Epidermal melanocyte (primary cell): ENCODE measurements around the gene ANTXR1.

Experiments
- DNase-seq: peaks from one replicate; pipeline ENCODE4 v3.0.0; 2011; ENCODE audit warnings: low spot score; ENCODE audit not compliant: insufficient read length

ANTXR1 gene

DNA sequence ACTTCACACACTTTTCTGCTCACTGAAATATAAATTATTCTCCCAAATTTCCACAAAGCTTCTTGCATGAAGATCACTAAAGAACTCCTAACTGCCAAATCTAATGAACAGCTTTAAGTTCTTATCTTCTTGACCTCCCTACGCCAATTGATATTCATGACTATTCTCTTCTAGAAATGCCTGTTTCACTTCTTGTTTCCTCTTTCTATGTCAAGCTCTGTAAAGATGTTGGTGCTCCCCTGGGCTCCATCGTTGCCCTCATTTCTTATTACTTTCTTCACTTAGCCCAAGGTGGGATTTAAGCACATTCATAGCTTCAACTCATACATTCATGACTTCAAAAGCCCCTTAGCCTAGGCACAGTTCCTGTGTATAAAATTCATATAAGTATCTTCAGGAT is 9.2 kb upstream of the ANTXR1 start:
- no peak for DNase-seq

DNA sequence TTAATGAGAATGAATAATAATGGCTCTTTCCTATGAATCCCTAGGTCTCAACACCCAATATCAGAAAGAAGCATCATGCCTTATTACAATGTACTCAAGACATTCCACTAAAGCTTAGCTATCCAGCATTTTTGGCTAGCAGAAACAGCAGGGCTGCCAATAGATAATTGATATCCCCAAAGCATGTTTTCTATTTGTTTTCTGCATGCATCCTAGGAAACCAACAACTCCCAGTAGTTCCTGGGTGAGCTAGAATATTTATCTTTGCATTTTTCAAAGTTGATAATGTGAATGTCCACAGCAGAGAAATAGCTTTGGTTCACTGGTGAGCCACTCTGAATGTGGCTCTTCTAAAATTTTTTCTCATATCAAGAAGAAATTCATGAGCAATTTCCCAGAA is 5.8 kb upstream of the ANTXR1 start:
- DNase-seq = no peak

DNA sequence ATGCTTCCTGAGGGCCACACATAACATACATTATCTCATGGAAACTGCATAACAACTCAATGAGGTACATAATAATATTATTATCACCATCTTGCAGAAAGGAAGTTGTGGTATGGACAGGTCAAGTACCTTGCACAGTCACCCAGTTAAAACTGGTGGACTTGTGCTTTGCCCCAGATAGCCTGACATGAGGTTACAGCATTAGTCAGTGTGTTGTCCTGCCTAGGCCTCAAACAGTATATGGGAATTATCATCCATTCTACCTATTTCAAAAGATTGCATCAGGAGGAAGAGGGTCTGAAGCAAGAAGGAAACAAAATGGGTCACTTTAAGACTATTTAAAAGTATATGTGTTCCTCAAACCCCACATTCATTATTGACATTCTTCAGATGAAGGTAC is 5.4 kb upstream of the ANTXR1 start:
- DNase-seq = no peak

DNA sequence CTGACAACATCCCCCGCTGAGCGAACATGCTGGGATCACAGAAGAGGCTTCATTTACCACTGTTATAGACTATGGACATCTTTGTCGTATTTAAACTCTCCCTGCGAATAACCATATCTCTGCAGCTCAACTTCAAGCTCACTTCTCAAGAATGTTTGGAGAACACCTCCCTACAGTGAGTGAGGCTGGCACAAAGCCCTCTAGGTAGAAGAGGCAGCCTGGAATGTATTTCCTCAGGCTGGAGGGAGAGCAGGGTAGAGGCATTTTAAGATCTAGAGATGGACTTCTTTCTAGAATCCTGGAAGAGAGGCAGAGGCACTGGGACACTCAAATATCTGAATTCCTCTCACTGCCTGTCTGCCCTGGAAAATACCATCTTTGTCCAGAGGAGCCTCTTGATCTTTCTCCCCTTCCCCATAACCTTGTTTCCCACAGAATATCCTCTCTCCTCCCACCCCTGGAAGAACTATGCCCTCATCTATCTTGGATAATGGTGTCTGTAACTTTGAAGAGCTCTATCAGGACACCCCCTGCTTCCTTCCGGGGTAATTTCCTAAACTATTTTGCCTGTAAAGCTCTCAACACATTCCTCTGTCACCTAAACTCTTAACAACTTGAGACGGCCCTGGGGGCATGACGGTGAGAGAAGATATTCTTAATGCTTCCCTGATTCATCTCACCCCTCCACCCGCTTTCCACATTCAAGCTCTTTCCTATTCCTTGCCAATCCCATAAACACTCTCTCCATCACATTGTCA is 2.4 kb upstream of the ANTXR1 start:
- no peak for DNase-seq

DNA sequence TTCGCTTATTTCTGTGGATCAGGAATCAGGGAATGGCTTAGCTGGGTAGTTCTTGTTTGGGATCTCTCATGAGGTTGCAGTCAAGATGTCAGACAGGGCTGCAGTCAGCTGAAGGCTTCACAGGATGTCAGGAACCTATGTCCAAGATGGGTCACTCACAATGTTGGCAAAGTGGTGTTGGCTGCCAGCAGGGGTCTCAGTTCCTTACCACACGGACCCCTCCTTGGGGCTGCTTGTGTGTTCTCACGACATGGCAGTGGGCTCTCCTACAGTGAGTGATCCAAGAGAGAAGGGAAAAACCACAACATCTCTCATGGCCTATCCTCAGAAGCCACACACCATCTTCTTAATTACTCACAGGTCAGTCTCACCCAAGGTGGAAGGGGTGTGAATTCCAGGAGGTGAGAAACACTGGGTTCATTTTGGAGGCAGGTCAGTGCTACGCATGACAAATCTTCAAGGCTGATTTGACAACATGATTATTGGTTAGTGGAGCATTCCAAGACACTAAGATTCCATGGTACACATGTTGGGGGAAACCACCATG is 1.3 kb upstream of the ANTXR1 start:
- no peak for DNase-seq

DNA sequence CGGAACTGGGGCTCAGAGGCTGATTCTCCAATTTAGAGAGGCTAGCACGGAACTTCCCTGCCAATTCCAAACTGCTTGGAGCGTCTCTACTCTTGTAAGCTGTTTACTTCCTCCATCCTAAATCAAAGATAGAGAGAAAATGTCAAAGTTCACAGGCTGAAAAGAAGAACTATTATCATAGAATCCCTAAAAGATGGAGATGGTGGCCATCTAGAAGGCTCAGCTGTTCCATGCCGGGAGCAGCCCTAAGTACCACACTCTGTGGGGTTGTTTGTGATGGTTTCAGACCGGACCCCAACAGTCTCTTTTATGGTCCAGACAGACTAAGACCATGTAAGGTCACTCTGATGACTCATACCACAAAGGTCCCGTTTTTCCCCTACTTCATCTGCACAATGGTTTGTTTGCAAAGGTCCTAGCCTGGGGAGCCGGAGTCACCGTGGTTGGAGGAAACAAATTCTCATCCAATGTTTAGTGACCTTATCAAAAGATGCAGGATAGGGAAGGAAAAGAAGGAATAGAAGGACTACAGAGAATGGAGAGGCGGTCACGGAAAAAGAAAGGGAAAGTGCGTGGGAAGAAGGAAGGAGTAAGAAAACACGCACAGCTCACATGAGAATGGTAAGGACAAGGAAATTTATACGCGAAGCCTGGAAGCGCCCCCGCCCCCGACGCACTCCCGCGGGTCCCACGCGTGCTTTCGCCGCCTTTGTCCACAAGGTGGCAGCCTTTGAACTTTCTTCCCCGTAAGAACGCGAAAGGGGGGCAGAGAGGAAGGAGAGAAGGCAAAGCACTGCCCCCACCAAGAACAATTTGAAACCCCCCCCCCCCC is 453 bp upstream of the ANTXR1 start:
- DNase-seq = peak; percentile 58

DNA sequence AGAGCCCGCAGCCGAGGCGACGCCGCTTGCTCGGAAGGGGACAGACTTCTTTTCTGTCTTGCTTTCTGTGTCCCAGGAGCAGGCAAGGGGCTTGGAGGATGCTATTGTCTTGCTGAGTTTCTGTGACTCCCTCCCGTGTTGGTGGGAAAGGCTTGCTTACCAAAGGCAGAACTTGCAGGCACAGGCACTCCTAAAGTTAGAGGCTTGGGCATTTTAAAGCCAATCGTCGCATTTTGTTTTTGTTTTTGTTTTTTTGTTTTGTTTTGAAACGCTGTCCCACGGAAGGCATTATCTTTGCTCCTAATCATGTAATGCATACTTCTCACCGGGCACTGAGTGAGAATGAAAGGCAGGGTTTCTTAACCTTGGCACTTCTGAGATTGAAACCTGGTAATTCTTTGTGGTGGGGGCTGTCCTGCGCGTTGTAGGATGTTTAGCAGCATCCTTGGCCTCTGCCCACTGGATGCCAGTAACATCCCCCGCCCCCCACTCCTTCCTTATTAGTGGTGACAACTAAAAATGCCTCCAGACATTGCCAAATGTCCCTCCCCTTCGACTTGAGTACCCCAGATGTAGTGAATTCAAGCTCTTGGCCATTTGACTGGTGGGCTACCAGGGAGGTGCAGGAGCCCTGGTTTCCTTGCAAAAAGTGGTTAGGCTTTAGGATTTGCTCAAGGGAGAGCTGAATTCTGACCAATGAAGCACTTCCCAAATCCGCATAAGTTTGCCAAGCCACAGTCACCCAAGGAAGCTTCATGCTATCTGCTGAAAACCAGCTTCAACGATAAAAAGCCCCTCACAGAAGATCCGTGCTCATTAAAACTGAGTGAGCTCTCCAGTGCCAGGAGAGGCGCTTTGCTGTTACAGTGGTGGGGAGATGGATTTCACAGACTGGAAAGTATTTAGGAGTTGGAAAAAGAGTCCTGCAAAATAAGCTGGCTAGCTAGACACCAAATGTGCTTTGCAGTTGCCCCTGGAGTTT is 1.2 kb downstream of the ANTXR1 start:
- DNase-seq = no peak

DNA sequence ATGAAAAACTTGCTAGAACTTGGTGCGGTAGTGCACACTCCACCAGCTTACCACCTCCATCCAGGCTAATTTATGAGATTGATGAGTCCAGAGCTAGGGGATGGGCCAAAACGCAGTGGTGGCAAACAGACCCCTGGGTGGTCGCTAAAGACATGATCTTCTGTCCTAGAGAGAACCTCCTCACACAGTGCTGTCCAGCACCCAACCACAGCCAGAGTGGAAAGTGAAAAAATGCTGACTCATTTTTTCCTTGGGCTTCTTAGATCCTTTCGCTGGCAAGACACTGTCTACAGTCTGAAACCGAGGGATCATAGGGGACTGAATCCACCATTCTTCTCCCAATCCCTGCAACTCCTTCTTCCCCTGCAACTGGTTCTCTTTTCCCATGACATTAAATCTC is 4.1 kb downstream of the ANTXR1 start:
- DNase-seq = no peak

DNA sequence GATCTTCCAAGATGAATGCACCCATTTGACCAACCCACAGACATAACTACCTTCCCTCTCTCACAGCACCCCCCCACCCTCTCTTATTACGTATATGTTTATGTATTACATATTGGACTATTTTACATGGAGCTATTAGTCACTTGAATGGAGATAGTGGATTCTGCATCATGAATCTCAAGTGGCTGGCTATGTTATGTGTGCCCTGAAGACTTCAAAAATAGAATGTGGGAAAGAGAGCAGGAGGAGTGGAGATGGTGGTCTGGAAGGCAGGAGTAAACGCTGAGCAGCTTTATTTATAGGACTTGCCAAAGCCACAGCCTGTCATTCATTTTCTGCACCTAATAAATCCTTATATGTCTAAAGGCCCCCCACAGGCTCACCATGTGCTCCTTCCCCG is 4.9 kb downstream of the ANTXR1 start:
- no peak for DNase-seq

DNA sequence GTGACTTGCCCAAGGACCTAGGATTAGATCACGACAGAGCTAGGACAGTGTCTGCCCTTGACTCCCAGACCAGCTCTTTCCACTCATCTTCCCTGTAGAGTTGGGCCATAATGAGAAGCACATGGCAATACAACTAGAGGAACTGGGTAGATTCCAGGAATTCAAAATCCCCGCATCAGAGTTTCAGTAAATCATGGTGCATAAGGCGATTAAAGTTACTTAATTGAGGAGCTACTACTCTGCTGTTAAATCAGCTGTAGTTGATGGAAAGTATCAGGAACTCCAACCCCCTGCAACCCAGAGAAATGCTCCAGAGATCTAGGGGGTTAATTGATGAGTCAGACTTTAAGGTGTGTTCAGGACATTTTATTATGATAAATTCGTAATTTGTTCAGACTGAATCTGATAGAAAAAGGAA is 5.7 kb downstream of the ANTXR1 start:
- no peak for DNase-seq

DNA sequence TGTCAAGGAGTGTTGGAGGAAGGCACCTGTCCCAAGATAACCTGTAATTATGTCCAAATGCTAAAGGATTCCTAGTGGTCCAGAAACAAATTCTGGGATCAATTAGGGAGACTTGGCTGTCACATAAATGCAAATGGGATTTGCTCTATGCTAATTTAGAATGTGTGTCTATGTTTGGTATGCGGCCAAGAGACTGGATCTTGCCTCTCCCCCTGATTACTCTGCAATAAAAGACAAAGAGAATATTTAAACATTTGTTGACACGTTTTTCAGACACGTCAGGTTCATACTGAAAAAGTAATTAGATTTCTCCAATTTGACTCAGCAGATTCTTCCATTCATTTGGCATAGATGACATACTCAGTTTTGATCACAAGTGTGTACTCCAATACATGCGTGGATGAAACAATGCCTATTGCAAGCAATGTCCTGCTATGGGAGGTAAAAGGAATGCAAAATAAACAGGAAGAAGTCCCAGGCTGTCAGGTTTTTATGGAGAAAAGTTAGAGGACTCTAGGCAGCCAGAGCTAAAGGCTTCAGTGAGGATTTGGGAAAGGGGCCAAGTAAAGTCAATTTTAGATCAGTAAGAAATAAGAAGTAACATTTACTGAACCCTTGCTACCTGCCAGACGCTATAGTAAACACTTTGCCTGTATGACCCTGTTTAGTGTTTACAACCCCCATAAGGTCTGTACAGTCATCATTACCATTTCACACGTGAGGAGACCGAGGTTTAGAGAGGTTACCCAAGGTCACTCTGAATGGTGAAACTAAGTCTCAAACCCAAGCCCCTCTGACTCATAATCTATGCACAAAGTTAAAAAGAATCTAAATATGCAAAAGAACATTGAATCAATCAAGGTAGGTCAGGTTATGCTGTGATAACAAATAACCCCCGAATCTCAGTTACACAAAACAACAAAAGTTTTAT is 7.8 kb downstream of the ANTXR1 start:
- DNase-seq = no peak

DNA sequence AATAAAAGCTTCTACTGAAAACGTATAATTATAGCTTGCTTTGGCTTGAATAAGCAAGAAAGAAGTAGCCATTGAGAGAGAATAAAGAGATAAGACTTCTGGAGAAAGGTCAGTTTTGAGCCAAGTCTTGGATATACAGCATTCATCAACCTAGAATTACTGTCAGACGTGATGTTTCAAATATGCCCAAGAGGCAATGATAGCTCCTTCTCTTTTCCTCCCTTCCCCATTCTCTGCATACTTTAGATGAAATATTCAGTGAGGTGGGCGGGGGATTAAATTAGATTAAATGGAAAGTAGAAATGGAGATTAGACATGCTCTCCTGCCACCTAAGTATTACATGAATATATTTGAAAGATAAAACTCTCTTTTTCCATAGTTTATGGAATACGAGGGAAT is 8.7 kb downstream of the ANTXR1 start:
- no peak for DNase-seq

DNA sequence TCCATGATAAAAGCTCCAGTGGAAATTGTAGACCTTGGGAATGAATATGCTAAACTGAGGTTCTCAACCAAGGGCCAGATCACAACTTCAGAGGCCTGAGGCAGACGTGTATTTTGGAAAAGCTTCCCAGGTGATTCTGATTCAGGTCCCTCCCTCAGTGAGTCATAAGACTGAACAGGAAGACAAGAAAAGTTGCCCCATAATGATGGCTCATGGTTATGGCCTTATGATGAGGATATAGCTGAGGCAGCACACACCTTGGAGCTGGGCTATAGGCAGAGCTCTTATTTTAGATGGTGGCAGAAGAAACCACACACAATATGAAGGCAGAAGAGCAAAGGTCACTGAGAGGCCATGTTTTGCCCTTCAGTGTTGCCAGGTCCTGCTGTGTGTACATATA is 9.6 kb downstream of the ANTXR1 start:
- no peak for DNase-seq

DNA sequence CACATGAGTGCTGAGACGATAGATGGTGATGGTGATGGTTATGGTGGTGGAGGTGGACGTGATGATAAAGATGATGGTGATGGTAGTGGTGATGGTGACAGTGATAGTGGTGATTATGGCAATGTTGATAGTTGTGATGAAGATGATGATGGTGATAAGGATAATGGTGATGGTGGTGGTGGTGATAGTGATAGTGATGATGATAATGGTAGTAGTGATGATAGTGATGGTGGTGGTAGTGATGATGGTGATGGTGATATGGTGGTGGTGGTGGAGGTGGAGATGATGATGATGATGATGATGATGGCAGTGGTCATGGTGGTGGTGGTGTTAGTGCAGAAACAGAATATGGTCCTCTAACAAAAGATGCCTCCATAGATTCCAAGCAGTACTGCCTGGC is 10.3 kb downstream of the ANTXR1 start:
- no peak for DNase-seq

DNA sequence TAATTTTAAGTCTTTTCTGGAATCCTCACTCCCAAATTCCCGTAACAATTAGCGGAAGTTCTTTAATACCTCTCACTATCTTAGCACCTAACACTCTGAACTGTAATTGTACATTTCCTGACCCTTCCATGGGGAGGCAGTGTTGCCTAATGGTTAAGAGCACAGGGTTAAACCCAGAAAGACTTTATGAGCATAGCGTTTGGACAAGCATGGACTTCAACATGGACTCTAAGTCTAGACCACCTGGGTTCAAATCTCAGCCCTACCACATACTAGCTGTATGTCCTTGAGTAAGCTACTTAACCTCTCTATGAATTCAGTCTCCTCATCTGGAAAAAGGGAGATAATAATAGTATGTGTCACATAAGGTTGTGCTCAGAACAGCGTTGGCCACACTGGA is 13.0 kb downstream of the ANTXR1 start:
- no peak for DNase-seq

DNA sequence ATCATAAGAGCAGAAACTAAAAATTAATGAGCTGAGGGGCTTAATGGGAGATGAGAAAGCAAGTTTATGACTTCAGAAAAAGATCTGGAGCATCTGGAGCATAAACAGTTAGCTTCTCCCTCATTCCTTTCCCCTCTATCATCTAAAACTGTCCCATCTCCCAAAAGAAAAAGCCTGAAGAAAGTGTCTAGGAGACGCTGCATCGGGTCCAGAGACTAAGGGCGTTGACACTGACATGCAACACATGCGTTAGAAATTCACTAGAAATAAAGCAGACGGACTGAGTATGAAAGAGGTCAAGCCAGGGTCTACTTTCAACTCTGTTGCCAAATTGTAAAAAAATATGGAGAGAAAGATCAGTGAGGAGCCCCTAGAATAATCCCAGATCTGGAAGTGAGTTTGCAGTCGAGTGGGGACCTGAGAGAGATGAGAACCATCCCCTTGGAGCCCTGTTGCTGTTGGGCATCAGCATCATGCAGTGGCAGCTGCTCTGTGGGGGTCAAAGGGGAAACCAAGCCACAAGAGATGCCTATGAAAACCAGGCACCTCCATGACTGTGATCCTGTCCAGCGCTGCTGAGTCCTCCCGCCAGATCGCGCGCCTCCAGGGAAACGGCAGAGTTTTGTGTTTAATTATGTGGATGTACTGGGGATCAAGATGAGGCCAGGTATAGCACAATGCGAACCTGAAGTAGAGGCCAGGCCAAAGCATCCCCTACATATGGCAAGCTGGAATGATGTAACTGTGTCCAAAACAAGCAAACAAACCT is 13.9 kb downstream of the ANTXR1 start:
- DNase-seq = no peak

DNA sequence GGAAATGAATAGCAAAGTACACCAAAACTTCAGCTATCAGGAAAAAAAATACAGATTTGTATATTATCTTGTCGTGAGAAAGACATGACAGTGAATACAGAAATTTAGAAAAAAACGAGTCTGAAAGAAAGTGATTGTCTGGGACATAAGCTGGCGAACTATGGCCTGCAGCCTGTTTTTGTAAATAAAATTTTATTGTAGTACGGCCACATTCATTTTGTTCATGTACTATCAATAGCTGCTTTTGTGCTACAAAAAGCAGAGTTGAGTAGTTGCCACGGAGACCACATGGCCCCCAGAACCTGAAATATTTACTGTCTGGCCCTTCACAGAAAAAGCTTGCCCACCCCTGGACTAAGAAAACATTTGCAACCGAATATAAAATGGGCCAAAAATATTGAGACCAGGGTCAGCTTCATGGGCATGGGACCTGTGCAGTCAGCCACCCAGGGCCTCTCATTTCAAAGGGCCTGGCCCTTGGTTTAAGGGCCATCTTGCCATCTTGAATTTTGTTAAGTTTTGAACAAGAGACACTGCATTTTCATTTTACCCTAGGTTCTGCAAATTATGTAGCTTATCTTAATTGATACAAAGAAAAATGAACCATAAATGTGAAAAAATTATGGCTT is 17.9 kb downstream of the ANTXR1 start:
- DNase-seq = peak; percentile 40

DNA sequence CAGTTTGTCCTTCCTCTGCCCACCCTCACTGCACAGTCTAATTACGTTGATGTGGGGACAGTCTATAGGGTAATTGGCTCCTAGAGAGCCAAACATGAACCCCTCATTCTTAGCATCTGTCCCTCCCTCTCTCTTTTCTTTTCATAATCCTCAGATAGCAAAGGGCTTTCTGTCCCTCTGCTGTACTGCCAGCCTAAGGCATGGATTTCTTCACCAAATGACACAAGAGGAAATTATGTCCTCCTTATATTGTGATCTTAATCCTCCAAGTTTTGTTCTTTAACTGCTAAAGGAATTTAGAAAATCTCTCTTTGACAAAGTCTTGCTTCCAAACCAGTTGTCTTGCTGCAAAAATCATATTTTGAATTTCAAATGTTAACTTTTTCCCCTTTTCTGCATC is 18.5 kb downstream of the ANTXR1 start:
- DNase-seq = no peak

DNA sequence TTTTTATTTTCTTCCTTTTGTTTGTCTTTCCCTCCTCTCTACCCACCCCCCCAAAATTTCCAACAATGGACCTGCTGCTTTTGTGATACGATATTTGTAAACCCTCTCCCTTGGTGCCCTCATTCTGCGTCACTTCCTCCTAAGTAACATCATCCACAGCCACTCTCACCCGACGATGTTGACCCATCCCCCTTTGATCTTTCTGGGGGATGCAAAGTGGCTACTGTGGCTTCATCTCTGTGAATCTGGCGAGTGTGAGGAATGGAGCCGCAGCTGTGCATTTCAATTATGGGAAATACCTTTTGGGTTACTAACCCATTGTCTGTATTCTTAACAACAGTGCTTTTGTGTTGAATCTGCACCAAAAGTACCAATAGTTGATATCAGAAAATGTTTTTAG is 19.4 kb downstream of the ANTXR1 start:
- DNase-seq = no peak
